ENCODE measurements around the gene C1orf198. TPM values are rescaled to one million over a fixed set of nuclear protein-coding genes. Genes with fewer than 3 reads are reported as not detected.
A peak's percentile ranks its signal among the peaks of the same experiment; 100 is the strongest.

C1orf198 gene
- total RNA-seq, 1 donor from 2014 or later, result 48.5 TPM

DNA sequence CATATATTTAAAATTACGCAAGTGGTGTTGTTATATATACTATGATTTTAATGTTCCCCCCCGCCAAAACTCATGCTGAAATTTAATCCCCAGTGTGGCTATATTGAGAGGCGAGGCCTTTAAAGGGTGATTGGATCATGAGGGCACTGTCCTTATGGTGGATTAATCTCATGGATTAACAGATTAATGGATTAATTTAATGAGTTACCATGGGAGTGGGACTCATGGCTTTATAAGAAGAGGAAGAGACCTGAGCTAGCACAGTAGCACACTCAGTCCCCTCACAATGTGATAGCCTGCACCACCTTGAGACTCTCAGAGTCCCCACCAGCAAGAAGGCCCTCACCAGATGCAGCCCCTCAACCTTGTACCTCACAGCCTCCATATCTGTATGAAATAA lies 34.8 kb downstream of the C1orf198 start:
- Histone ChIP-seq H3K4me2 (no peak overlapping the region), H3K9me3 (ENCODE audit: low read depth) (no peaks in the 10 kb centered on the region), H3F3A (ENCODE audit: low read depth) (peaks cover 9% of the 10 kb centered on the region), H3K4me3 (no peak overlapping the region), H3K79me2 (ENCODE audit: low read depth) (no peaks in the 10 kb centered on the region), H4K20me1 (ENCODE audit: low read depth) (peaks cover 3% of the 10 kb centered on the region), H3K4me1 (peaks cover 14% of the 10 kb centered on the region), H3K27ac (no peak overlapping the region), H3K27me3 (no peaks in the 10 kb centered on the region), H3K36me3 (no peaks in the 10 kb centered on the region), H2AFZ (replicated peaks) (no peak overlapping the region), H3K9ac (no peak overlapping the region)
- H3K36me3 Mint-ChIP-seq, result peaks cover 13% of the 10 kb centered on the region
- peaks cover 5% of the 10 kb centered on the region for H3K4me1 Mint-ChIP-seq
- H3K4me3 Mint-ChIP-seq, result no peak overlapping the region
- no peaks in the 10 kb centered on the region for H3K27me3 Mint-ChIP-seq (ENCODE audit: insufficient read depth, low read depth)
- no peak overlapping the region for H3K27ac Mint-ChIP-seq
- TF ChIP-seq EZH2phosphoT487 (IDR thresholded peaks at IDR 0.05) (no peak), EZH2 (IDR thresholded peaks at IDR 0.05) (no peak)
- TF ChIP-seq, protein P1, sequence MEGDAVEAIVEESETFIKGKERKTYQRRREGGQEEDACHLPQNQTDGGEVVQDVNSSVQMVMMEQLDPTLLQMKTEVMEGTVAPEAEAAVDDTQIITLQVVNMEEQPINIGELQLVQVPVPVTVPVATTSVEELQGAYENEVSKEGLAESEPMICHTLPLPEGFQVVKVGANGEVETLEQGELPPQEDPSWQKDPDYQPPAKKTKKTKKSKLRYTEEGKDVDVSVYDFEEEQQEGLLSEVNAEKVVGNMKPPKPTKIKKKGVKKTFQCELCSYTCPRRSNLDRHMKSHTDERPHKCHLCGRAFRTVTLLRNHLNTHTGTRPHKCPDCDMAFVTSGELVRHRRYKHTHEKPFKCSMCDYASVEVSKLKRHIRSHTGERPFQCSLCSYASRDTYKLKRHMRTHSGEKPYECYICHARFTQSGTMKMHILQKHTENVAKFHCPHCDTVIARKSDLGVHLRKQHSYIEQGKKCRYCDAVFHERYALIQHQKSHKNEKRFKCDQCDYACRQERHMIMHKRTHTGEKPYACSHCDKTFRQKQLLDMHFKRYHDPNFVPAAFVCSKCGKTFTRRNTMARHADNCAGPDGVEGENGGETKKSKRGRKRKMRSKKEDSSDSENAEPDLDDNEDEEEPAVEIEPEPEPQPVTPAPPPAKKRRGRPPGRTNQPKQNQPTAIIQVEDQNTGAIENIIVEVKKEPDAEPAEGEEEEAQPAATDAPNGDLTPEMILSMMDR (IDR thresholded peaks at IDR 0.05), result no peak
- H3K9me3 Mint-ChIP-seq, result peaks cover 11% of the 10 kb centered on the region
- DNase-seq (ENCODE audit: low spot score), result no peak

DNA sequence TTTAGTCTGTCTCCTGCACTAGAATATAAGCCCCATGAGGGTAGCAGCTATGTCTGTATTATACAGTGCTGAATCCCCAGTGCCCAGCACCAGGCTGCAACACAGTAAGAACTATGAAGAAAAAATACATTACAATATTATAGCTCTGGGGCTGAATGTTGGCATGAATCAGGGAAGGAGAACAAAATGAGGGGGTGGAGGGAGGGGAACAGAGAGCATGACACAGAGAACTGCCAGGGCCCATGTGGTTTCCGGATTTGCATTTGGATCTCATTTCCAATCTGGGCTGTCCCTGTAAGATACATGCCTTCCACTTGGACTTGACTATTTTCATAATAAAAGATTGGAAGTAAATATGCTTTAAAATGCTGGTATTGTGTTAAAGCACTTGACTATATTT lies 35.8 kb downstream of the C1orf198 start:
- H3K36me3 Mint-ChIP-seq, result peaks cover 5% of the 10 kb centered on the region
- no peaks in the 10 kb centered on the region for H3K79me2 ChIP-seq (ENCODE audit: low read depth)
- H3K27me3 Mint-ChIP-seq (ENCODE audit: insufficient read depth, low read depth), result no peaks in the 10 kb centered on the region
- H4K20me1 ChIP-seq (ENCODE audit: low read depth), result peaks cover 3% of the 10 kb centered on the region
- H3K4me3 Mint-ChIP-seq, result no peak overlapping the region
- H3K4me3 ChIP-seq, result no peak overlapping the region
- peaks cover 11% of the 10 kb centered on the region for H3K9me3 Mint-ChIP-seq
- H3F3A ChIP-seq (ENCODE audit: low read depth), result peaks cover 13% of the 10 kb centered on the region
- no peak overlapping the region for H3K27ac ChIP-seq
- H3K27me3 ChIP-seq, result no peaks in the 10 kb centered on the region
- no peak overlapping the region for H3K4me2 ChIP-seq
- no peak overlapping the region for H2AFZ ChIP-seq (replicated peaks)
- no peaks in the 10 kb centered on the region for H3K36me3 ChIP-seq
- no peak overlapping the region for H3K27ac Mint-ChIP-seq
- DNase-seq (ENCODE audit: low spot score), result no peak
- H3K4me1 ChIP-seq, result peaks cover 25% of the 10 kb centered on the region
- TF ChIP-seq, protein P1 (IDR thresholded peaks at IDR 0.05), result no peak
- TF ChIP-seq EZH2 (IDR thresholded peaks at IDR 0.05) (no peak), EZH2phosphoT487 (IDR thresholded peaks at IDR 0.05) (no peak)
- H3K9ac ChIP-seq, result no peak overlapping the region
- H3K4me1 Mint-ChIP-seq, result peaks cover 14% of the 10 kb centered on the region
- H3K9me3 ChIP-seq (ENCODE audit: low read depth), result no peaks in the 10 kb centered on the region

DNA sequence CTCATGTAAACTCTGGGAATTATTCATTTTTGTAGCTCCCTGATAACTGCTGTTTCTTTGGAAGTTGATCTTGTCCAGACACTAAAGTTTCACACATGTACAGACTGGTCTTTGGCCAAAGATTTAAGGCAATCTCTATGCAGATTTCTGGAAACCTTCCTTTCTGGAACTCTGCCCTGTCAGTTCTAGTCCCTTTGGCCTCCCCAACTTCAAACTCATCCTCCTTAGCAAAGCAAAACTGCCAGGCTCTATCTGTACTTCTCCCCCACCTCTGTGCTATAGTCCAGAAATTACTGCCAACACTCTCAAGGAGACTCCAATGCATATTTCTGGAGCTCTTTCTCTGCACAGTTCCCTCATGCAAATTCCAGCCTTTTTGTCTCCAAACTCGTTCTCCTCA lies 36.5 kb downstream of the C1orf198 start:
- Histone ChIP-seq H3K4me1 (peaks cover 21% of the 10 kb centered on the region), H3K79me2 (ENCODE audit: low read depth) (no peaks in the 10 kb centered on the region), H4K20me1 (ENCODE audit: low read depth) (peaks cover 3% of the 10 kb centered on the region), H3K4me2 (no peak overlapping the region), H2AFZ (replicated peaks) (no peak overlapping the region), H3K4me3 (no peak overlapping the region), H3K9ac (no peak overlapping the region), H3K27me3 (no peaks in the 10 kb centered on the region), H3K9me3 (ENCODE audit: low read depth) (no peaks in the 10 kb centered on the region), H3F3A (ENCODE audit: low read depth) (peaks cover 7% of the 10 kb centered on the region), H3K27ac (no peak overlapping the region), H3K36me3 (no peaks in the 10 kb centered on the region)
- H3K9me3 Mint-ChIP-seq, result peaks cover 11% of the 10 kb centered on the region
- H3K4me3 Mint-ChIP-seq, result no peak overlapping the region
- no peak for DNase-seq (ENCODE audit: low spot score)
- peaks cover 20% of the 10 kb centered on the region for H3K4me1 Mint-ChIP-seq
- H3K27ac Mint-ChIP-seq, result peak overlapping the region; percentile 29
- TF ChIP-seq, protein P1 (IDR thresholded peaks at IDR 0.05), result no peak
- H3K36me3 Mint-ChIP-seq, result peaks cover 4% of the 10 kb centered on the region
- no peaks in the 10 kb centered on the region for H3K27me3 Mint-ChIP-seq (ENCODE audit: insufficient read depth, low read depth)

All from neural progenitor cell (in vitro differentiated cells).